Measurements from ENCODE around the gene MDC1. TPM values are rescaled to one million over a fixed set of nuclear protein-coding genes. Genes with fewer than 3 reads are reported as not detected.

MDC1 gene
- total RNA-seq, 1 experiment from 2014 or later: 13.6 TPM

GRCh38 chr6:30748851-30749540 lies 31.9 kb upstream of the MDC1 start:
- peak; percentile 100 for DNase-seq (ENCODE audit: low read depth)

DNA sequence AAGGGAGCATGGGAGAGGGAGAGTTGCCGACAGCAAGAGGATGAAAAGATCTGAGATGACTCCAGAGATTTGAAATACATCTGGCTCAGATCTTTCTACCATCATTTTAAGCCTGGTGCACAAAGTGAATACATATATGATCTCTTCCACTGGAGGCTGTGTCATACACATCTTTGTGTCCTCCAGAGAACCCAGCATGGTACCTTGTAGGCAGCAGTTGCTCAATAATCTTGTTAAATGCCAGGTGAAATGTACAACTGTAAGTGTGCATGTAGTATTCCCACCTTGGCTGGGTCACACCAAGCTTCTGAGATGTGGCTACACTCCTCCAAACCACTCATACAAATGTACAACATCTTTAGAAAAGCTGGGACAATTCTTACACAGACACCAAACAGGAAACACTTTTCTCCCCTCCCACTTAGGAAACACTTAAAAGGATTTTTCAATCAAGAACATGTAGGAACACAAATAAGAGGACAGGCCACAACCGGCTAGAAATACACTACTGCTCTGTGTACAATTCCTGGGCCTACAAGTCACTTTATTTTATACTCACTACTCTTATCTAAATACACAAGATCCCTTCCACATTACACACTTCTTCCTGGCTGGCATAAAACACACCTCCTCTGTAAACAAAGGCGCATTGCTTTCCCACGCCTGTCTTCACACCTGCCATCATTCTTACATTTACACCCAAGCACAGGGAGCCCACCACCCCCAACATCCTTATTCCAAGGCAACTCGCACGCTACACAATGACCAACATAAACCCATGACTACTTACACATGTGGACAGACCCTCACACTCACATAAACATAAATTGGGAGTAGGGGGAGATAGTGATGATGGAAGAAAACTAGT lies 31.1 kb upstream of the MDC1 start:
- DNase-seq (ENCODE audit: low read depth): peak; percentile 65

DNA sequence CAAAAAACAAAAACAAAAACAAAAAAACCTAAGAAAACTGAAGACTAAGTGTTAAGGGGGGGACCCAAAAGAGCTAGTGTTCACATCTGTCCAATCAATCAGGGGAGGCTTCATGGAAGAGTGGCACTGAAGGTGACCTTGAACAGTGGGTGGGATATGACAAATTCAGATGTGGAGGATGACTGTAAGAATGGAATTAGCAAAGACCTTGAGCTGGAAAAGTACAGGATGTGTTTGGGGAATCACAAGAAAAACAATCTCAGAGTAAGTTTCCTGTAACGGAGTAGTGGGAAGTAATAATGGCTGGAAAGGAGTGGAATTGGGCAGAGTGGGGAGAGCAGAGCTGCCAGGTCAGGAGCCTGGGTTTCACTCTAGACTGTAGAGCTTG lies 30.2 kb upstream of the MDC1 start:
- DNase-seq (ENCODE audit: low read depth): peak; percentile 54

- DNase-seq (ENCODE audit: low read depth): peak; percentile 97
These were observed 27.1 kb upstream of the MDC1 start, which contains the start of gene IER3 for GRCh38 chr6:30744054-30744805. TSS of gene IER3 (minus strand) at chr6:30744547. CDS start at chr6:30744518, 29 bp downstream.

DNA sequence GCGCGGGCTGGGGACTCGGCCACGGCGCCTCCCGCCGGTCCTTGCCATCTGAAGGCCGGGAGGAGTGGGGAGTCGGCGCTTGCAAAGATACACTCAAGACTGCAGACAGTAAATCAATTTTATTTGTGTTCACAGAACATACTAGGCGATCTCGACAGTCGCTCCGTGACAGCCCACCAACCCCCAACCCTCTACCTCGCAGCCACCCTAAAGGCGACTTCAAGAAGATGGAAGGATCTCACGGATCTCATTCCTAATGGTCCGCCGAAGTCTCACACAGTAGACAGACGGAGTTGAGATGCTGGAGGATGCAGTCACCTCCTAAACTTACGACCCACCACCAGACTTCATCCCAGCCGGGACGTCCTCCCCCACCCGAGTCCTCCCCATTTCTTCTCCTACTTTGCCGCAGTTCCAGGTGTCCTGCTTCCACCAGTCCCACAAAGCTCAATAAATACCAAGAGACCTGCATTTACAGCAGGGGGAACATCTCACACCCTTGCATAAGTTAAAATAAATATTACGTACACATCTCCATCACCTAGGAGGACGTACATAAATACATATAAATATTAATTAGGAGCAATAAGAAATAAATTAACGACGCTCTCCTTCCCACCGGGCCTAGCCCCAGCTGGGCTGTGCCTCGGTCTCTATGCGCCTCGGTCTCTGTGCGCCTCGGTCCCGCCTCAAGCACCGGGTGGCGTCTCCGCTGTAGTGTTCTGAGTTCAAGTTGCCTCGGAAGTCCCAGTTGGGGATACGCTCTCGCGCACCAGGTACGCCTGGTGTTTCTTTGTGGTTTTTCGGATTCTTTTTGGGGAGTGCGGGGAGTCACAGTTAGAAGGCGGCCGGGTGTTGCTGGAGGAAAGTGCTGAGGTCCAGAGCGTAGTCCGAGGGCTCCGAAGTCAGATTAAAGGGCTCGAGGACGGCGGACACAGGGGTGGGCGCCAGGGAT lies 26.3 kb upstream of the MDC1 start:
- no peak for DNase-seq (ENCODE audit: low read depth)

DNA sequence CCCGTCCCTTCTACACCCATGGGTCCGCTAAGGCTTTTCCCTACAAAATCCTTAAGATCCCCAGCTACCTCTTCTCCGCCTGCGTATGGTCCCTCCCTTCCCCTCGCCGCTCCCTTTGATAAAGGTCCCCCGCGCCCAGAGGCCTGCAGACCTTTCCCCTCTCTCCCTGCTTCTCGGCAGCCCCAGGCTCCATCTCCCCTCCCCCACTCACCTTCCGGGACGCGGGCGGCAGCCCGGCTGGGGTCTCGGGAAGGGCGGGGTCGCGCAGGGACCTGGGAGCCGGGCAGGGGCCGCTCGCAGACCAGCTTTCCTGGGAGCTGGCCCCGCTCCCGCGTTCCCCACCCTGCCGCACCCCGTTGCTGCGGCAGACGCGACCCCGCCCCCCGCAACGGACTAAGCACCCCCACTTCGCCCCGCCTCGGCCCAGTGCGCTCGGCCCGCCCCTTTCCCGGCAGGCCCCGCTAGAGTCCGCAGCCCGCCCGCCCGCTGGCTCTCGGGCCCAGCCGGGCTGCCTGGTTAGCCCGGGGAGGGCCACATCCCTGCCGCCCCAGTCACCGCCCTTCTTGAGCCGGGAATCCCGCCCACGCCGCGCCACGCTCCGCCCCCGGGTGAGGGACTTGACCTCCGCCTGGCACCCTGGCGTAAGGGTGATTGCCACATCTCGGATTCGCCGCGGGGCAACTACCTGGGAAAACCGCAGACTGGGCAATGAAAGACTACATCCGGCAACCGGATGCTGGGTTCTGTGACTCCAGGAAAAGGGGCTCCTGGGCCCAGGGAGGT lies 25.4 kb upstream of the MDC1 start, which contains the start of gene FLOT1:
Gene FLOT1 (minus strand): TSS at position 372 of the 783 bp plus-strand sequence. CDS start 498 bp downstream, outside the sequence.
- DNase-seq (ENCODE audit: low read depth): peak; percentile 95

GRCh38 chr6:30741789-30742315 lies 24.8 kb upstream of the MDC1 start:
- no peak for DNase-seq (ENCODE audit: low read depth)

- peak; percentile 78 for DNase-seq (ENCODE audit: low read depth)
These were observed 24.1 kb upstream of the MDC1 start for GRCh38 chr6:30741063-30741779.

GRCh38 chr6:30740540-30740870 lies 23.4 kb upstream of the MDC1 start:
- DNase-seq (ENCODE audit: low read depth): peak; percentile 65

DNA sequence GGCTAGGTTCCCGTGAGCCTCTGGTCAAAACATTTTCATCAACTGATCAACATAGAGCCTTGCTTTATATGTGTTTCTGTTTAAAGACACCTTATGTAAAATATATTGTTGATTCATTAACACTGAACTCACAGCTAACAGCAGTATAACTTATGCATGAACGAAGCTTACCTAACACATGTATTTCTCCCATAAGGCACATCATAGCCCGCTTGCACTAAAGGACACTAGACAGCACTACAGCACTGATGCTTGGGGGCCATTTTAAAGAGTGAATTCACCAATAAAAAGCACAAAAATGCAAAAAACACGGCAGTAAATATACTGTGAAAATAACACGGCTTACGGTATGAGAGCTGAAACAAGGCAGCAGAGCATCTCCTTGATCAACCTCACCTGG lies 21.5 kb upstream of the MDC1 start:
- DNase-seq (ENCODE audit: low read depth): no peak

- DNase-seq (ENCODE audit: low read depth): no peak
These were observed 18.7 kb upstream of the MDC1 start for GRCh38 chr6:30735668-30736314.

DNA sequence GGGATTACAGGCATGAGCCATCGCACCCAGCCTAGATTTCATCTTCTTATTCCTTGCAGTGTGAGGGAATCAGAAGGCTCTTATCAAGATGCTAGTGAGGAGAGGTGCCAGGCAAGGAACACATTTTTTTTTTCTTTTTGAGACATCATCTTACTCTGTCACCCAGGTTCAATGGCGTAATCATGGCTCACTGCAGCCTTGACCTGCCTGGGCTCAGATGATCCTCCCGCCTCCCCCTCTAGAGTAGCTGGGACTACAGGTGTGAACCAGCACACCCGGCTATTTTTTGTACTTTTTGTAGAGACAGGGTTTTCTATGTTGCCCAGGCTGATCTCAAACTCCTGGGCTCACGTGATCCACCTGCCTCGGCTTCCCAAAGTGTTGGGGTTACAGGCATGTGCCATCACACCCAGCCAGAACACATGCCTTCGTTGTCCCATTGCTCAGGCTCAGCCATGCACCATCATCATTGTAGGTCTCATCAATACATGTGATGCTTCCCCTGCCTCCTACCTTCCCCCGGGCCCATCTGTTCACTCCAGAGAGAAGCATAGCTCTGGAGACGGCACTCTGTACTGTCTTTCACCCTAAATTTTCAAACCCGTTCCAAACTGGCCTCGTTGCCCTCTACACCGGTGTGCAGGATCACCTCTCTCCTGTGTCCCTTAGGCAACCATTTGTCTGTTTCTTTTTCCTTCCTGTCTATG lies 15.3 kb upstream of the MDC1 start:
- no peak for DNase-seq (ENCODE audit: low read depth)

- no peak for DNase-seq (ENCODE audit: low read depth)
These were observed 13.7 kb upstream of the MDC1 start for GRCh38 chr6:30730601-30731435.

- DNase-seq (ENCODE audit: low read depth): peak; percentile 69
These were observed 11.0 kb upstream of the MDC1 start for GRCh38 chr6:30727920-30728553.

DNA sequence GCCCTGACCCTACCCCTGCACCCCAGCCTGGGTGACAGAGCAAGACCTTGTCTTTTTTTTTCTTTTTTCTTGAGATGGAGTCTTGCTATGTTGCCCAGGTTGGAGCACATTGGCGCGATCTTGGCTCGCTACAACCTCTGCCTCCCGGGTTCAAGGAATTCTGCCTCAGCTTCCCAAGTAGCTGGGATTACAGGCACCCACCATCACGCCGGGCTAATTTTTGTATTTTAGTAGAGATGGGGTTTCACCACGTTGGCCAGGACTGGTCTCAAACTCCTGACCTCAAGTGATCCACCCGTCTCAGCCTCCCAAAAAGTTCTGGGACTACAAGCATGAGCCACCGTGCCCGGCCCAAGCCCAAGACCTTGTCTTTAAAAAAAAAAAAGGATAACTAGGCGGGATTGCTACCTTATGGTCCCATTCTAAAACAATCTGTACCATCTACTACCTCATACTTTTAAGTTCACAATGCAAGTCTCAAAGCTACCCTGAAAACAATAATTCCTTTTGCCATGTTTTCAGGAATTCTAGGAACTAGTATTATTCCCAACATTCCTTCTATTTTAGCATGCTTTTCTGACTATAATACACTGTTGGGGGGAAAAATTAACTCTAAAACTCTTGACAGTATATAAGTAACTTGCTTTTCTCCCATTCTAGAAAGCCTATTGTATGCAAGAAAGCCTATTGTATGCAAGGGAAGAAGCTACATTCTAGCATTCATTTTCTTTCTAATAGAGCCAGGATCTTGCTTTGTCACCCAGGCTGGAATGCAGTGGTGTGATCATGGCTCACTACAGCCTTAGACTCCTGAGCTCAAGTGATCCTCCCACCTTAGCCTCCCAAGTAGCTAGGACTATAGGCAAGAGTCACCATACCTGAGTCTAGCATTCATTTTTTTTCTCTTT lies 9.7 kb upstream of the MDC1 start:
- DNase-seq (ENCODE audit: low read depth): no peak
